HCEC 1CT (cell line): ENCODE measurements around the gene DNALI1.

Source experiments
- DNase-seq: peaks from one replicate; pipeline ENCODE4 v3.0.0-alpha.2; 2017

The DNALI1 gene

DNA sequence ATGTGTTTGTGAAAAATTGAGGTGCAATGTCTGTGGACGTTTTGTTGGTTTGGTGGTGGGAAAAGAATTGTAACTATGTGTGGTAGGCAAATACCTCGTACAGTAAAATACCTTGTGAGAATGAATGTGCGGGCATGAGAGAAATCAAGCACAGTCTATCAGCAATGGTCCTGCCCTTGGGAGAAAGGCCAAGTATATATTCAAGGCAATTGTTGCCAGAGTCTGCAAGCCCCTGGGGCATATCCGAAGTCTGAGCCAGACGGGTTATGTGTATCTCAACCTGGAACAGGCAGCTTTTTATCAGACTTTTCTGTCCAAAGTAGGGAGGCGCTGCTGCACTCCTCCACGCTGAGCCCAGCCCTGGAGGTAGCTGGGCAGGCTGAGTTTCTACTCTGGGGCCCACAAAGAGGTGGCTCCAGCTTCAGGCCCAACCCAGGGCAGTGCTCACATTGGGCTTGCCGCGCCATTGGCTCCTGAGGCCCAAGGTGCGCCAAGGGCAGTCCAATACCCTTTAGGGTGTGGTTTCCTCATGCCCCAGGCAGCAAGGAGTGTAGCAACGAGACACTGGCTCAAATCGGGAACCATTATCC is 48.4 kb downstream of the DNALI1 start:
- no peak for DNase-seq

- no peak for DNase-seq
These were observed 49.2 kb downstream of the DNALI1 start for GRCh38 chr1:37605806-37606474.

GRCh38 chr1:37606481-37607263 is 49.9 kb downstream of the DNALI1 start:
- DNase-seq = no peak

- DNase-seq = no peak
These were observed 52.3 kb downstream of the DNALI1 start for GRCh38 chr1:37609002-37609401.

DNA sequence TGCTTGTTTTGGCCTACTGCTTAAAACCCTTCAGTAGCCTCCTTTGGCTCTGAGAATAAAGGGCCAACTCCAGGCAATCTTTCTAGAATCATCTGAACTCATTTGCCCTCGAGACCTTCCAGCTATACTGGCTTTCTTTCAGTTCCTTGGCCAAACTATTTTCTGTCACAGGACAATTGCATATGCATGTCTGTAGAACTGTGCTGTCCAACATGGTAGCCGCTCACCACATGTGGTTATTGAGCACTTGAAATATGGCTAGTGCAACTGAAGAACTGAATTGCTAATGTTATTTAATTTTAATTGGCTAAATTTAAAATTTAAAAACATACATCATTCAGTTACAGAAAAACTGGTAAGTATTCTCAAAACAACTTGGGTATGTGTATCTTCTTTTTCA is 53.3 kb downstream of the DNALI1 start:
- DNase-seq = no peak

GRCh38 chr1:37612186-37612585 is 55.4 kb downstream of the DNALI1 start:
- DNase-seq = no peak

GRCh38 chr1:37614105-37614504 is 57.4 kb downstream of the DNALI1 start:
- no peak for DNase-seq

DNA sequence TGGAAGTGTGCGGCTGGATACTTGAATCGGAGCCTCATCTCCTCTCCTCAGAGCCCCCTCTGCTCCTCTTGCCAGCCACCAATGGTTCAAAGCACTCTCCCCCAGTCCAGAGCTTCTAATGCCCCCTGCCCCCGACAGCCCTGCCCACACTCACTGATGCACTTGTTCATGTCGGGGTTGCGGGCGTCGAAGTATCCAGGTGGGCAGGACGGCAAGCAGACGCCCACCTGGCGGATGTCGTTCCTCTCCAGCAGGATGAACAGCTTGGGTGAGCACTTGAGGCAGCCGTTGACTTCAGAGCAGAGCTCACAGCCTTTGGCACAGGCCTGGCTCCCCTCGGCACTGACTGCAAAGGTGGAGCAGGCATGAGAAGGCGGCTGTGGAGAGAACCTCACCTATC is 59.6 kb downstream of the DNALI1 start:
- DNase-seq = no peak
